GM18511 (cell line): Measurements from ENCODE around the gene AGAP3.

Experiments
- ATAC-seq: cut with Tn5 transposase; IDR thresholded peaks from one replicate; pipeline ENCODE4 v1.9.1; 2021; ENCODE audit warnings: mild to moderate bottlenecking, moderate library complexity; ENCODE audit not compliant: unreplicated experiment

Gene AGAP3

GRCh38 chr7:151122796-151123157 is 36.5 kb downstream of the AGAP3 start:
- no peak for ATAC-seq

- no peak for ATAC-seq
Observed at GRCh38 chr7:151123158-151123821, 37.0 kb downstream of the AGAP3 start.

- ATAC-seq: peak; percentile 93
Observed at GRCh38 chr7:151123822-151124464, 37.7 kb downstream of the AGAP3 start.

- no peak for ATAC-seq
Observed at GRCh38 chr7:151124481-151124880, 38.2 kb downstream of the AGAP3 start.

GRCh38 chr7:151124899-151125399 is 38.7 kb downstream of the AGAP3 start:
- no peak for ATAC-seq

GRCh38 chr7:151125470-151125845 is 39.2 kb downstream of the AGAP3 start:
- no peak for ATAC-seq

- no peak for ATAC-seq
Observed at GRCh38 chr7:151125846-151126481, 39.7 kb downstream of the AGAP3 start.

GRCh38 chr7:151126491-151127137 is 40.3 kb downstream of the AGAP3 start:
- no peak for ATAC-seq

- ATAC-seq: no peak
Observed at GRCh38 chr7:151128144-151128543, 41.9 kb downstream of the AGAP3 start.

- ATAC-seq: no peak
Observed at GRCh38 chr7:151128716-151129115, 42.4 kb downstream of the AGAP3 start.

GRCh38 chr7:151129117-151129959 is 43.1 kb downstream of the AGAP3 start:
- ATAC-seq: no peak

GRCh38 chr7:151129960-151130591 is 43.8 kb downstream of the AGAP3 start:
- ATAC-seq: no peak

GRCh38 chr7:151130741-151131157 is 44.5 kb downstream of the AGAP3 start:
- ATAC-seq: no peak

- ATAC-seq: no peak
Observed at GRCh38 chr7:151131224-151131591, 44.9 kb downstream of the AGAP3 start.

GRCh38 chr7:151131592-151132293 is 45.5 kb downstream of the AGAP3 start:
- ATAC-seq: no peak

GRCh38 chr7:151132461-151133205 is 46.4 kb downstream of the AGAP3 start:
- ATAC-seq: no peak

- no peak for ATAC-seq
Observed at GRCh38 chr7:151133266-151133985, 47.2 kb downstream of the AGAP3 start.

GRCh38 chr7:151133986-151134742 is 47.9 kb downstream of the AGAP3 start:
- no peak for ATAC-seq
